Activated naive CD4-positive, alpha-beta T cell treated with anti-CD3 and anti-CD28 coated beads, Interleukin-2, amount 10 ng/mL, durations not matched to agents 7 days and 5 days (primary cell): Measurements from ENCODE around the gene MYO1E.
A peak's percentile ranks its signal among the peaks of the same experiment; 100 is the strongest.

Experiments
- CTCF ChIA-PET: fragments of 350-600 bp; sonication (Branson Sonifier 250); formaldehyde crosslinking; loops from one replicate; lab custom pipeline; 2021; ENCODE audit warnings: antibody characterized with exemption; lab: Charles Lee
- DNase-seq: peaks from one replicate; pipeline ENCODE4 v3.0.0-alpha.2; 2020
- H3K27ac Mint-ChIP-seq: one replicate; pipeline ENCODE4 v1.8.0; 2021; ENCODE audit warnings: mild to moderate bottlenecking, moderate library complexity, mixed read lengths
- H3K27me3 Mint-ChIP-seq: one replicate; pipeline ENCODE4 v1.8.0; 2021; ENCODE audit warnings: mild to moderate bottlenecking, mixed read lengths
- H3K36me3 Mint-ChIP-seq: one replicate; pipeline ENCODE4 v1.8.0; 2021; ENCODE audit warnings: mixed read lengths
- H3K4me1 Mint-ChIP-seq: one replicate; pipeline ENCODE4 v1.8.0; 2021; ENCODE audit warnings: mixed read lengths
- H3K4me3 Mint-ChIP-seq: one replicate; pipeline ENCODE4 v1.8.0; 2021; ENCODE audit warnings: mild to moderate bottlenecking, moderate library complexity, mixed read lengths
- H3K9me3 Mint-ChIP-seq: one replicate; pipeline ENCODE4 v1.8.0; 2021; ENCODE audit warnings: mixed read lengths

MYO1E gene

DNA sequence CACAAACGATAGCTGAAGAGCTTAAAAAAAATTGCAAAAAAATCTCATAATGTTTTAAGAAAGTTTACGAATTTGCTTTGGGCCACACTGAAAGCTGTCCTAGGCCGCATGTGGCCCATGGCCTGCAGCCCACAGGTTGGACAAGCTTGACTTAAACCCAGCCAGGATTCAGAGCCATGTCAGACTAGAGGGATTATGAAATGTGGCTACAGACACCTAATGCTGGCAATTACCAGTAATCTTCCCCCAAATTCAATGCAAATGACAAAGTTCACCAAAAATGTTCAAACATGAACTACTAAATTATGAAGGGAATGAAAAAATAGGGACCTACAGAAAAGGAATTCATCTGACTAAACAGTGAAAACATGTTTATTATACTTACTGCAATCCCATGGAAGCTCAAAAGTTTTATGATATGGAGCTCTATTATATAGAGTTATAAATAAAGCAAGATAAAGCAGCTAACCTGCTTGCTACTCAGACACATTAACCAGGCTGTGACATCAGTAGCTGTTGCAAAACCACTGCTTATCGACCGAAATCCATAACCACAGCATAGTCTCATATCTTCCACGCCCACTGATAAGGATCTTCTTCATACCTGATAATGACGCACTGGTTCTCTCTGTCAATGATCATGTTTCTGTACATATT, 116.9 kb downstream of the MYO1E start:
- peaks cover 18% of the 10 kb centered on the region for H3K36me3 Mint-ChIP-seq
- H3K4me1 Mint-ChIP-seq, result peaks cover 43% of the 10 kb centered on the region
- peak; percentile 59 for DNase-seq
- no peaks in the 10 kb centered on the region for H3K9me3 Mint-ChIP-seq
- CTCF ChIA-PET, result interaction anchor here (1.1 kb wide), 1 partner anchor 9 kb away, joined by 6 read pairs; no protein-coding TSS in a partner anchor
- H3K27ac Mint-ChIP-seq, result peak overlapping the region; percentile 54
- peaks cover 12% of the 10 kb centered on the region for H3K27me3 Mint-ChIP-seq
- no peak overlapping the region for H3K4me3 Mint-ChIP-seq

DNA sequence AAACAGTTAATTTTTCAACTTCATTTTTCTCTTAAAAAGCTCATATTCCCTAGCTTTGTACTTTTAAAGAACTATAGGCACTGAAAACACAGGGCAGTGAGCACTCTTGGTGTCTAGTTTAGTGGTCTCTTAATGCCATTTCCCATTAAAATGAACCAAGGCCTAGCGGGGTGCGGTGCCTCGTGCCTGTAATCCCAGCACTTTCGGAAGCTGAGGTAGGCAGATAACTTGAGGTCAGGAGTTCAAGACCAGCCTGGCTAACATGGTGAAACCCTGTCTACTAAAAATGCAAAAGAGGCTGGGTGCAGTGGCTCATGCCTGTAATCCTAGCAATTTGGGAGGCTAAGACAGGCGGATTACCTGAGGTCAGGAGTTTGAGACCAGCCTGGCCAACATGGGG, 120.5 kb downstream of the MYO1E start:
- Mint-ChIP-seq H3K27me3 (peaks cover 12% of the 10 kb centered on the region), H3K27ac (no peak overlapping the region), H3K4me3 (no peak overlapping the region), H3K4me1 (peaks cover 42% of the 10 kb centered on the region), H3K36me3 (peaks cover 16% of the 10 kb centered on the region), H3K9me3 (no peaks in the 10 kb centered on the region)
- CTCF ChIA-PET, result no interaction called here
- DNase-seq, result no peak

DNA sequence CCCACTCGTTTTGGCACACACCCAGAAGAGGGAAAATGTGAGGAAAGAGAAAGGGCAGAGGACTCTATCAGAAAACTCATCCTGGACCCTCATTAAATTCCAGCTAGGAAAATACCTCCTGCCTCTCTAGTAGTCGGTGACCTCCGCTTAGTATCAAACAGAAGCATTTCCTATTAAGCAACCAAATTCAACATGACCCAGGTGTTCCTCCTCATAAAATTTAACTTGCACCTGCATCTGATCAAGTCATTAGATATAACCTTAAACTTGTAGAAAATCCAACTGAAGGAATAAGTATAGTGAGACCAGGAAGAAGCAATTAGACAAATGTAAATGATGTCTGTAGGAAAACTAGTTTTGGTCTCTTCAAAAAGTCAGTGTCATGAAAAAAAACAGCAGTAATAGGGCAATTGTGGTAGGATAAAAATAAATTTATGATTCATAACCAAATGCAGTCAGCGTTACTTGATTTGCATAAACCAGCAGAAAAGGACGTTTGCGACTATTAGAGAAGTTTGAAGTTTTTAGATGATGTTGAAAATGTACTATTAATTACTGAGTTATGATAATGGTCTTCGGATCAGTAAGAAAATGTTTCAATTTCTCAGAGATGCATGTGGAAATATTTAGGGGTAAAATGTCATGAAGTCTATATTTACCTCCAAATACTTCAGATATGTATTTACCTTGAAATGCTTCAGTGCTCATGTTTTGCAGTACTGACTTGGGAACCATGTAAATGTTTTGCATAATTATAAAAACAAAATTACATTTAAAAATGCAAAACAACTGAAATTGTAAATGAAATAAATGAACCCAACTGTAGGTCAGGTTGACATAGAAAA, 121.4 kb downstream of the MYO1E start:
- Mint-ChIP-seq H3K27me3 (peaks cover 12% of the 10 kb centered on the region), H3K36me3 (peaks cover 12% of the 10 kb centered on the region), H3K9me3 (no peaks in the 10 kb centered on the region), H3K4me3 (no peak overlapping the region), H3K4me1 (peaks cover 33% of the 10 kb centered on the region), H3K27ac (no peak overlapping the region)
- CTCF ChIA-PET, result no interaction called here
- no peak for DNase-seq

DNA sequence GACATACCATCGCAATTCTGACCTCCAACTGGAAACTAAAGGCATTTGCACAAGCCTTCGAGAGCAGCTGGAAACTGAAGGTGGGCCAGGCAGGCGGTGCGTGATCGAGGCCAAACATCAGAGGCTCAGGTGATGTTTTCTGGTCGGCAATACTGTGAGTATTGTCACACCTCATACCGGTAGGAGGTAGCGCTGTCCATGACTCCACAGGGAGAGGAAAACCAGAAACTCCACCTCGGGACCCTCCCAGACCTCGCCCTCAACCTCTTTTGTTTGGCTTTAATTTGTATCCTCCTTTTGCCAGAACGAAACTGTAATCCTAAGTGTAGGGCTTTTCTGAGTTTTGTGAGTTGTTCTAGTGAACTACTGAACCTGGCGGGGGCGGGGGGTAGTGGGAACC, 122.4 kb downstream of the MYO1E start:
- H3K27me3 Mint-ChIP-seq, result peaks cover 12% of the 10 kb centered on the region
- CTCF ChIA-PET, result no interaction called here
- H3K9me3 Mint-ChIP-seq, result no peaks in the 10 kb centered on the region
- no peak overlapping the region for H3K4me3 Mint-ChIP-seq
- DNase-seq, result no peak
- no peak overlapping the region for H3K27ac Mint-ChIP-seq
- peaks cover 5% of the 10 kb centered on the region for H3K36me3 Mint-ChIP-seq
- H3K4me1 Mint-ChIP-seq, result peaks cover 23% of the 10 kb centered on the region

DNA sequence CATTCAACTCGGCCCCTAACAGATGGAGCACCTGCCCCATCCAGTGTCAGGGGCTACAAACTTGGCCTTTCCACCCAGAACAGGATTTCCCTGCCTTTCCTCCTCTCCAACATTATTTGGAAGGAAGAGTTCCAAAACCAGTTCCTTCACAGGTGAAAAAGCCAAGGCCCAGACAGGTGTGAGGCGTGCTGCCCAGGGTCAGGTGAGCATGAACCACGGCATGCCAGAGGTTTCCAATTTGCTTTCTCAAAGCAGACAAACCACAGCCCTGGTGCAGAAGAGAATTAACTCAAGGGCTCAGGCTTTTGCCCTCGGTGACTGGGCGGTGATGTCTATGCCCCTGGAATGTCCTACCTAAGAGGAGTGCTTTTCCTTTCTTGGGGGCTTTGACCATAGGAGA, 122.9 kb downstream of the MYO1E start:
- H3K36me3 Mint-ChIP-seq, result peaks cover 5% of the 10 kb centered on the region
- H3K27me3 Mint-ChIP-seq, result peaks cover 12% of the 10 kb centered on the region
- CTCF ChIA-PET, result no interaction called here
- no peak overlapping the region for H3K27ac Mint-ChIP-seq
- no peaks in the 10 kb centered on the region for H3K9me3 Mint-ChIP-seq
- no peak for DNase-seq
- no peak overlapping the region for H3K4me3 Mint-ChIP-seq
- peaks cover 20% of the 10 kb centered on the region for H3K4me1 Mint-ChIP-seq

DNA sequence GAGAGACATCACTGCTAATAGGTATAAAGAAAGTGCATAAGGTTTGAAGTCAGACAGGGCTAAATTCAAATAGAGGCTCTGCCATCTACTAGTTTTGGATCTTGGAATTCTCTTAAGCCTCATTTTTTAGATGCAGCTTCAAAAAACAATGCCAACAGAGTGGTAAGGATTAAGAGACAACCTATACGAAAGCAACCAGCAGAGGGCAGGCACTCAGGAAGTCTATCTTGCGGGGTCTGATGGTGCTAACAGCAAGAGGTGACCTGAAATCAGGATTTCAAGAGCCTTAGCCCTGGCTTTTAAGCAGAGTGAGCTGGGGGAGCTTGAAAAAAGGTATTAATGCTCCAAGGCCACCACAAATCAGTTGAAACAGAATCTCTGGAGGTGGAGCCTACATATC, 125.3 kb downstream of the MYO1E start:
- H3K36me3 Mint-ChIP-seq, result peaks cover 1% of the 10 kb centered on the region

DNA sequence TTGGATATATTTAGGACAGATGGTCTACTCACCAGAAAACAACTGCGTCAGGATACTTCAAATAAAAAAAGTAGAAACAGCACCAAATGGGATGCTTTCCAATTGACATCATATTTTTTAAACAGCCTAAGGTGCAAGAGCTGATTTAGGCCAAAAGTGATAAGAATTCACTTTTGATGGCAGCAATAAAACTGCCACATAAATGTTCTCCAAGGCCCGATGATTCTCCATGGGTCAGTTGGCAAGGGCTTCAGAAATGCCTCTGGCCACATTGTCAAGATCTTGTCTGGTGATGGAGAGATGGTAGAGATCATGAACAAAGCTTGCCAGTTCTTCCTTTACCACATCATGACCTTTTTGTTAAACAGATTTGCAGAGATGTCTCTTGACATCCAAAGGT, 127.1 kb downstream of the MYO1E start:
- CTCF ChIA-PET, result interaction anchor here (5.4 kb wide), 1 partner anchor 247 kb away, joined by 32 read pairs; no protein-coding TSS in a partner anchor
- Mint-ChIP-seq H3K27me3 (peaks cover 8% of the 10 kb centered on the region), H3K4me1 (peaks cover 11% of the 10 kb centered on the region)

More for the DNA sequence above, 125.3 kb downstream of the MYO1E start:
- H3K9me3 Mint-ChIP-seq, result no peaks in the 10 kb centered on the region
- H3K4me3 Mint-ChIP-seq, result no peak overlapping the region
- CTCF ChIA-PET, result interaction anchor here (0.6 to 5.4 kb wide), 14 partner anchors 8 to 267 kb away, joined by 3 to 32 read pairs (median 4); partner anchors contain the start of gene MYO1E
- H3K27ac Mint-ChIP-seq, result no peak overlapping the region
- DNase-seq, result peak; percentile 80
- H3K4me1 Mint-ChIP-seq, result peaks cover 11% of the 10 kb centered on the region
- peaks cover 12% of the 10 kb centered on the region for H3K27me3 Mint-ChIP-seq

DNA sequence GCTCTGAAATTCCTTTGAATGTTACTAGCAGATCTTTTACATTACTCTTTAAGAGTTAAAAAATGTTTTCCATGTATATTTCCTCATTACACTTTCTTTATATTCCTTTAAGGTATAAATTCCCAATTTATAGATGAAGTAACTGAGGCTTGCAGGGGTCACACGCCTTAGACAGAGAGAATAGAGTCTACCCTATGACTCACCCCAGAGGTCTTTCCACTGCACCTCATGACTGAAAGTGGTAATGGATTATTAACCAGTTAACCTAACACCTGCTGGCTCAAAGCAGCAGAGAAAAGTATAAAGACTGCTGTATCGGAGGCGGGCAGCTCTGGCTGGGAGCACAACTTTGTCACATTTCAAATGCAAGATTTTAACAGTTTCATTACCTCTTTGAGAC, 128.3 kb downstream of the MYO1E start:
- Mint-ChIP-seq H3K27me3 (no peaks in the 10 kb centered on the region), H3K4me3 (no peak overlapping the region), H3K9me3 (no peaks in the 10 kb centered on the region), H3K27ac (no peak overlapping the region), H3K4me1 (peaks cover 11% of the 10 kb centered on the region), H3K36me3 (peaks cover 3% of the 10 kb centered on the region)
- DNase-seq, result no peak
- CTCF ChIA-PET, result interaction anchor here (5.4 kb wide), 1 partner anchor 248 kb away, joined by 32 read pairs; no protein-coding TSS in a partner anchor

More for the DNA sequence above, 127.1 kb downstream of the MYO1E start:
- Mint-ChIP-seq H3K27ac (no peak overlapping the region), H3K36me3 (peaks cover 3% of the 10 kb centered on the region), H3K9me3 (no peaks in the 10 kb centered on the region), H3K4me3 (no peak overlapping the region)
- no peak for DNase-seq

DNA sequence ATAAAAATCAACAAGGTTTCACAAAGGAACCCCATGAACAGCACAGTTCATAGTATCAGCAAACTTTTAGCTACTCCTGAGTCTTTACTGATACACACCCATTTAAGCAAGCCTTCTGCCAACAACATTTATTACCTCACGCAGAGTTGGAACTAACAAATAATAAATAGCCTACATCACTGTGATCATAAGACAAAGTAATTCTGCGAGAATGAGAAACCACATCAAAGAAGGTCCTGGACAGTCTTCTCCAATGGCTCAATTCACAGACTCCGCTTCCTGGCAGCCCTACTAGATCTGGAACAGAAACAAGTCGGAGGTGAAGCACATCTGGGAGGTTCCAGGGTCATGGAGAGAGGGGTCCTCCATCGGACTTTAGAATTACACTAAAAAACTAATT, 129.0 kb downstream of the MYO1E start:
- Mint-ChIP-seq H3K36me3 (peaks cover 3% of the 10 kb centered on the region), H3K27ac (no peak overlapping the region), H3K27me3 (no peaks in the 10 kb centered on the region), H3K4me3 (no peak overlapping the region), H3K4me1 (peaks cover 10% of the 10 kb centered on the region), H3K9me3 (no peaks in the 10 kb centered on the region)
- CTCF ChIA-PET, result interaction anchor here (0.6 kb wide), 1 partner anchor 256 kb away, joined by 3 read pairs; no protein-coding TSS in a partner anchor
- no peak for DNase-seq

DNA sequence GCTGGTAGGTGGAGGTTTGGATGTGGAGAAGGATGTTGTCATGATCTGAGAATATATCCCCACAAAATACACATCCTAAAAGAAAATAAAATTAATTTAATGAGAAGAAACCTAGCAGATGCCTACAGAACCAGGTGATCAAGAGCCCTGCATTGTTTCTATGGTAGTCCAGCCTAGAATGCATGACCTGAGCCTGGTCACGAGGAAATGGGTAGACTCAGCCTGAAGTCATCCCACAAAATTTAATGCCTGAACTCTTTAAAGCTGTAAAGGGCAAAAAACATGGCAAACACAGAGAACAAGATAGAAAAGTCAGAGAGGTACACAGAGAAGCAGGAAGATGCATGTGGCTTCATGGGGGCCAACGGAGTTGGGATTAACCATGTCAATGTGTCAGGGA, 130.0 kb downstream of the MYO1E start:
- no peaks in the 10 kb centered on the region for H3K27me3 Mint-ChIP-seq
- peaks cover 5% of the 10 kb centered on the region for H3K4me1 Mint-ChIP-seq
- CTCF ChIA-PET, result no interaction called here
- no peak for DNase-seq
- no peak overlapping the region for H3K27ac Mint-ChIP-seq
- H3K4me3 Mint-ChIP-seq, result no peak overlapping the region
- H3K36me3 Mint-ChIP-seq, result peaks cover 2% of the 10 kb centered on the region
- no peaks in the 10 kb centered on the region for H3K9me3 Mint-ChIP-seq

DNA sequence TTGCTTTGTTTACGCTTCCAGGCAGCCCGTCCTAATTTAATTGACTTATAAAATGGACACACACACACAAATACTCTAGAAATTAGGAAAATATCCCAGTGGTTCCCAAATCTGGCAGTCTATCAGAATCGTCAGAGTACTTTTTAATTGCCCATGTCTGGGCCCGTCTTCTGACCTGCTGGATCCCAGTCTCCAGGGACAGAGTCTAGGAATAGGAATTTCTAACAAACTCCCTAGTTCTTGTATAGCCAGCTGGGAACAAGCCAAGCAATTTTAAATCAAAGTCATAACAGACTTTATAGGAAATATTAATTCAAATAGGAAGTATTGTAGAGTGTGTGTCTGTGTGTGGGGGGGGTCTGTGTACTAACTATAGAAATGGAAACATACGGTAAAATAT, 132.6 kb downstream of the MYO1E start:
- no peaks in the 10 kb centered on the region for H3K9me3 Mint-ChIP-seq
- CTCF ChIA-PET, result no interaction called here
- peaks cover 5% of the 10 kb centered on the region for H3K27me3 Mint-ChIP-seq
- H3K27ac Mint-ChIP-seq, result no peak overlapping the region
- H3K36me3 Mint-ChIP-seq, result peaks cover 2% of the 10 kb centered on the region
- no peak overlapping the region for H3K4me3 Mint-ChIP-seq
- DNase-seq, result no peak
- peaks cover 5% of the 10 kb centered on the region for H3K4me1 Mint-ChIP-seq

DNA sequence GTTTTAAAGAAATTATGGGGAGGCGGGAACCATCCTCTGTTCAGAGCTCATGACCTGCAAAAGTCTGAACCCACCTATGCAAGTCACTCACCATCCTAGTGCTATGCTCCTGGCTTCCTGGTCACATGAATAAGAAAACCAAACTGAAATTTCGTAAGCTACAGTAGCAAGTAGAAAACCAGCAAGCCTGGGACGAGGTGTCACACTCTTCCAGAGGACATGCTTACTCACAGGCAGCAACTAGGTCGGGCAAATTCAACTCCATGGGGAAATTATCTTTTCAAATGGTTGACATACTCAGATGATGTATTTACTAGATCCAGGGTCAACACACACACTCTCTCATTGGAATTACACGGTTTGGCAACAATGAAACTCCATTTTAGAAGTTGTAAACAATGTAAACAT, 134.7 kb downstream of the MYO1E start:
- peaks cover 2% of the 10 kb centered on the region for H3K36me3 Mint-ChIP-seq
- no peak overlapping the region for H3K4me3 Mint-ChIP-seq
- peaks cover 5% of the 10 kb centered on the region for H3K27me3 Mint-ChIP-seq
- CTCF ChIA-PET, result no interaction called here
- no peaks in the 10 kb centered on the region for H3K9me3 Mint-ChIP-seq
- H3K4me1 Mint-ChIP-seq, result peaks cover 5% of the 10 kb centered on the region
- no peak overlapping the region for H3K27ac Mint-ChIP-seq
- DNase-seq, result no peak

DNA sequence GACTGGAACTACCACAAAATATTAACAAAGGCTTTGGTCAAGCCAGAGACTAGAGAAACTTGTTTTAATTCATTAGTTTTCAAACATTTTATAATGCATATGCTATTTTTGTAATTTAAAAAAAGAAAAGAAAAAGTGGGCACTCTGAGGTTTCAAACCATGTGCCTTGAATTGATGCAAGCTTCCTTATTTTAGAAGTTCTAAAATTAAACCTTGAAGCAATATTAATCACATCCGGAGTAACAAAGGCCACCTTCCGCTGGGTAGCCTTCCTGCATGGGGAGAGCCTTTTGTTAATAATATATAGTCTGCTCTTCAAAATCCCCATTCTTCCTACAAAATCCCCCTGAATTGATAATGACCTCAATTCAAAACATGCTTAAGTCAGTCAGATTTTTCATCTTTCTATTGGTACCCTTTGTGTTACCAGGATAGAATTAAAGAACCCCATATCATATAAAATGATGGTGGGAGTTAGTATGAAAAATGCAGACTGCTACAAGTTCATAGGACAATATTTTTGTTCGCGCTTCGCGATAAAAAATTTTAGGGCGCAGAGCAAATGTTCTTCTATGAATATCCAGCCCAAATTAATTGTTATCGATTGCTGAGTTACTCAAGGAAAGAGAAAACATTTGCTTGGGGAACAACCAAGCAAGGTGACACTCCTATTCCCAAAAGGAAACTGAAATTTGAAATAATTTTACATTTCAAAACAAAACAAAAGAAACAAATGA, 135.4 kb downstream of the MYO1E start:
- H3K9me3 Mint-ChIP-seq, result no peaks in the 10 kb centered on the region
- H3K27me3 Mint-ChIP-seq, result peaks cover 5% of the 10 kb centered on the region
- peaks cover 2% of the 10 kb centered on the region for H3K36me3 Mint-ChIP-seq
- no peak for DNase-seq
- H3K4me1 Mint-ChIP-seq, result peaks cover 5% of the 10 kb centered on the region
- H3K27ac Mint-ChIP-seq, result no peak overlapping the region
- CTCF ChIA-PET, result no interaction called here
- no peak overlapping the region for H3K4me3 Mint-ChIP-seq

DNA sequence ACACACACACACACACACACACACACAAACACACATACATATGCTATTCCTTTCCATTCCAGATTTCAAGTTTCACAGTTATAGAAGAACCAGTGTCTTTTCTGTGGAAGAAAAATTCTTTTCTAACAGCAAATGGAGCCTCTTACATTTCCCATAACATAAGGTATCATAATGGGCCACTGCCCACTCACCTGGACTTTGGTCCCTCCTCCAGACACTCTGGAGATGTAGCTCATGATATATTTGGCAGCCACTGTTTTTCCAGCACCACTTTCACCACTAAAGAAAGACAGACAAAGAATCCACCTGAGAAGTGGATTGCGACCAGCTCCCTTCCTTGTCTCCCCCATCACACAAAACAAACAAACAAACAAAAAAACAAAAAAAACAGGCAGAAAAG, 136.3 kb downstream of the MYO1E start:
- peaks cover 5% of the 10 kb centered on the region for H3K4me1 Mint-ChIP-seq
- no peak for DNase-seq
- H3K27ac Mint-ChIP-seq, result no peak overlapping the region
- H3K4me3 Mint-ChIP-seq, result no peak overlapping the region
- CTCF ChIA-PET, result no interaction called here
- H3K27me3 Mint-ChIP-seq, result peaks cover 5% of the 10 kb centered on the region
- no peaks in the 10 kb centered on the region for H3K9me3 Mint-ChIP-seq
- H3K36me3 Mint-ChIP-seq, result peaks cover 2% of the 10 kb centered on the region
